NCI-H2196 treated with DMSO at 0.1 percent for 48 hours (cell line): ENCODE measurements around the gene EXOC4.
"Not testable (repeated sequence)": the region's sequence is repeated elsewhere in the genome, so short reads cannot be mapped to it uniquely, and the experiment has no call there.

Source experiments
- DNase-seq: peaks from one replicate; lab custom pipeline; 2025; ENCODE audit not compliant: unreplicated experiment; lab: John Stamatoyannopoulos, UW

The EXOC4 gene

GRCh38 chr7:133961724-133962123 lies 708.8 kb downstream of the EXOC4 start:
- no peak for DNase-seq

- no peak for DNase-seq
Observed at GRCh38 chr7:133962646-133963045, 709.8 kb downstream of the EXOC4 start.

- DNase-seq, result no peak
Observed at GRCh38 chr7:133963629-133964028, 710.8 kb downstream of the EXOC4 start.

- DNase-seq, result no peak
Observed at GRCh38 chr7:133971625-133972024, 718.7 kb downstream of the EXOC4 start.

- DNase-seq, result no peak
Observed at GRCh38 chr7:133973710-133974109, 720.8 kb downstream of the EXOC4 start.

GRCh38 chr7:133975130-133975529 lies 722.3 kb downstream of the EXOC4 start:
- DNase-seq, result no peak

- no peak for DNase-seq
Observed at GRCh38 chr7:133976140-133976539, 723.3 kb downstream of the EXOC4 start.

- no peak for DNase-seq
Observed at GRCh38 chr7:133977409-133978274, 724.8 kb downstream of the EXOC4 start.

- DNase-seq, result no peak
Observed at GRCh38 chr7:133978502-133979295, 725.8 kb downstream of the EXOC4 start.

GRCh38 chr7:133980804-133981203 lies 727.9 kb downstream of the EXOC4 start:
- DNase-seq, result no peak

- no peak for DNase-seq
Observed at GRCh38 chr7:133983685-133984419, 731.0 kb downstream of the EXOC4 start.

- DNase-seq, result no peak
Observed at GRCh38 chr7:133985300-133985699, 732.4 kb downstream of the EXOC4 start.

- no peak for DNase-seq
Observed at GRCh38 chr7:133987582-133987981, 734.7 kb downstream of the EXOC4 start.

GRCh38 chr7:133993547-133993946 lies 740.7 kb downstream of the EXOC4 start:
- DNase-seq, result no peak

- not testable (repeated sequence) for DNase-seq
Observed at GRCh38 chr7:133994100-133994499, 741.2 kb downstream of the EXOC4 start.

- no peak for DNase-seq
Observed at GRCh38 chr7:133997463-133997862, 744.6 kb downstream of the EXOC4 start.

GRCh38 chr7:133999178-133999577 lies 746.3 kb downstream of the EXOC4 start:
- DNase-seq, result no peak

- no peak for DNase-seq
Observed at GRCh38 chr7:134004829-134005505, 752.1 kb downstream of the EXOC4 start.

- no peak for DNase-seq
Observed at GRCh38 chr7:134009314-134010110, 756.6 kb downstream of the EXOC4 start.

- DNase-seq, result no peak
Observed at GRCh38 chr7:134013249-134013648, 760.4 kb downstream of the EXOC4 start.
